Left hindlimb (tissue), 1 donor: ENCODE results near the gene TLK1.

Experiments
- DNase-seq: peaks from one replicate; pipeline ENCODE4 v3.0.0-alpha.2; 2018

TLK1 gene

DNA sequence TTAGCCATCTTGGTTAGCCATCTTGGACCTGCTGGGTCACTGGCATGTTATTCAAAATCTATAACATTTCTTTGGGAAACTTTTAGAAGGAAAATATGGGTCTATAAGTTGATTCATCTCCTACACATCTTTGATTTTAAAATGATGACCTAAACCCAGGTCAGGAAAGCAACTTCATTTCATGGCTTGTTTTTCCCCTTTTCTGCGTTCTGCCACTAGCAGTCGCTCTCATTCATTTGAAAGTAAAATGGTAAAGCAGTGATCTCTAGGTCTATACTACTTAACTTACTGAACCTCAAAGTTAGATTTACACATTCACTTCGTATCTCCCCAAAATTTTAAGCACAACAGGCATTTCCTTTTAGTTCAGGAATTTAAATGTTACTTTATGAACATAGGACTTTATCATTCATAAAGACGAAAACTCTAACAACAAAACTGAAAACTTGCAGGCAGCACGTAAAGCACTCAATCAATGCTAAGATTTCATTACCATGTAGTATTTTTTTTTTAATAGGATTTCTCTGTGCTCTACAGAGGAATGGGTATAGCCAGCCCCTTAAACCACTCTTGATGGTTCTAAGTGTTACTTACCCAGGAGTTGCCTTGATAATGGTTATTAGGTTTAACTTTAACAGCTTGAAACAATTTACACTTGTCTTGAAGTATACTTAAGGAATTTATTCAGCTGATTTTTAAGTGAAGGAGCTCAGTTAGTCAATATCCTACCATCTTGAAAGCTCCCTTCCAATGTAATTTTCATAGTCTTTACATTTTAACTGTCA lies 169.1 kb downstream of the TLK1 start:
- DNase-seq: no peak

GRCh38 chr2:170986566-170987258 lies 174.0 kb downstream of the TLK1 start:
- no peak for DNase-seq

GRCh38 chr2:170985407-170985806 lies 175.3 kb downstream of the TLK1 start:
- DNase-seq: no peak

DNA sequence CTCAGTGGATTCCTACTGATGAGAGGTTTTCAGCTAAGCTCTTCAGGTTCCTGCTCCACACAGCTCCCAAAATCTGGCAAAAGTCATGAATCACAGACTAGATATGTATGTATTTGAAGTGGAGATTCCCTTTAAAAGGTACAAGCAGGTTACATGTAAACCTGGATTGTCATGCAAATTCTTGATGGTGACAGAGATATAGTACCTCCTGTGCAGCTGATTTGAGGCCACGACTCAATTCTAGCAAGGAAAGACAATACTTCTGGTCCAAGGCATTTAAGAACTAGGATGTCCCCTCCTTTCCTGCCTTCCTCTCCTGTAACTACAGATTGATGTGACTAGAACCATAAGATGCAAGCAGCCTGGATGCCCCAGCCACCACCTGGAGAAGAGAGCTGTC lies 176.6 kb downstream of the TLK1 start:
- no peak for DNase-seq

GRCh38 chr2:170975943-170976270 lies 184.8 kb downstream of the TLK1 start:
- no peak for DNase-seq

DNA sequence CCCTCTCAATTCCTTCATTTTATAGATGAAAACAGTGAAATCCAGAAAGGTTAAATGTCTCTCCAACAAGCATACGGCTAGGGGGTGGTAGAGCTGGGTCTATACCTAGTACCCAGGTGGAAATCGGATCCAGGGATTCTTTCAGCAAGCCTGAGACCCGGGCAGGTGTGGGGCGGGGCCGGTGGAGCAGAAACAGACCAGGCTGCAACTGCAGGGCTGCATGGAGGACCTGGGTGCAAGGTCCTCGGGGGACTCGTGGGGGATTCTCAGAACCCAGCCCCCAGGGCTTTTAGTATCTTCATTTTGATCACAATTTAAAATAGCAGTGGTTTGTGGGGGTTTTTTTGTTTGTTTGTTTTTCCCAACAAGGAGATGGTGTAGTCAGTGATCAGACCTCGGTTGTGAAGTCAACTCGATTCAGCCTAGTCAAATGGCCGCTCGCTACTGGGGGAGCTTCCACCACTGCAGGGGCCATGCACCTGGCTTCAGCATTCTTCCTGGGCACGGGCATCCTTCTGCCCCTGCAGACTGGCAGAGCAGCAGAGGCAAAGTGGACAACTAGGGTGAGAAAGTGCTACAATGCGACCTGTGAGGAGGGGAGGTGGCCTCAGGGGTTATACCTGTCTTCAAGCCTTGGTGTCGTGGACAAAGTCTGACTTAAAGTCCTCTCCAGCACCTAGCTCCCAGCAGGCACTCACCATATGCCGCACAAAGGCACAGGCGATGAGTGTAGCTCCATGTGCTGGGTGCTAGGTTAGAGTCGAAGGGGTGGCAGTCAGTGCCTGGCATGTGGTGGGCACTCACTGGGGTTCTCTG lies 185.4 kb downstream of the TLK1 start:
- no peak for DNase-seq

- DNase-seq: no peak
Measured at GRCh38 chr2:170974304-170974993, 186.2 kb downstream of the TLK1 start.

GRCh38 chr2:170973492-170974303 lies 187.0 kb downstream of the TLK1 start:
- peak; percentile 90 for DNase-seq

GRCh38 chr2:170973225-170973491 lies 187.5 kb downstream of the TLK1 start:
- DNase-seq: no peak

DNA sequence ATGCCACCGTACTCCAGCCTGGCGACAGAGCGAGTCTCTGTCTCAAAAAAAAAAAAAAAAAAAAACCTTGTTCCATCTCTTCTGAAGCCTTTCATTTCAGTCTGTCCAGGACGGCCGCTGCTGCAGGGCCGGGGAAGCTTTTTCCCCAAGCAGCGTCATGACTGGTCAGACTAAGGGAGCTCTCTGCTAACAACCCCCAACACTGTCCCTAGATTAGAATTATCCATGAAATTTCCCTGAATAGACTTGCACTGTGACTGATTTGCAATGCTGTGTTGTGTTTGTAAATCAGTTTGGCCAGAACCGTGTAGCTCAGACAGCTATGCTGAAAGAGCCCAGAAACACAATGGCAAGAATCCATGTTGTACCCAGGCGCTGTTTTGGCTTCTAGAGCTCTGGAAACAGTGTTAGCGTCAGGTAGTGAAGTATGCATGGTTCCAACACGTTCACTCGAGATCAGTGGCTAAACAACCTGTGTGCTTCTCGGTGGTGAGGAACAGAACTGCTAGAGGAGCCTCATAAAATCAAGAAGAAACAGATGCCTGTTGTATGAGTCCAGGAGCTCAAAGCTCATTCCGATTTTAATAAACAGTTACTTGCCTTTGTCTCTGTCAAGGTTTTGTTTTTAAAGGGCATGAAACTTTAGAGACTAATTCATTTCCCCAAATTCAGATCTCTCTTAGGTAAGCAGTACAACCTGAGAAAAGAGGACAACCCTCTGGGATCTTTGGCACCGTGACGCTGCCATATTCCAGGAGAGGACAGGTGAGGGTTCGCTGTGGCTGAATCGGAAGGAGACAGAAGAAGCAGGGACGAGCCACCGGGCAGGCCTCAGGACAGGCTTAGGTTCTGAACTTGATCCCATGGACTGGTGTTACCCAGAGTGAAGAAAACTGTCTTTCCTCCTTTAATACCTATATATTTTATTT lies 188.1 kb downstream of the TLK1 start:
- DNase-seq: no peak

GRCh38 chr2:170971071-170971470 lies 189.6 kb downstream of the TLK1 start:
- DNase-seq: no peak

GRCh38 chr2:170969872-170970496 lies 190.7 kb downstream of the TLK1 start:
- no peak for DNase-seq

DNA sequence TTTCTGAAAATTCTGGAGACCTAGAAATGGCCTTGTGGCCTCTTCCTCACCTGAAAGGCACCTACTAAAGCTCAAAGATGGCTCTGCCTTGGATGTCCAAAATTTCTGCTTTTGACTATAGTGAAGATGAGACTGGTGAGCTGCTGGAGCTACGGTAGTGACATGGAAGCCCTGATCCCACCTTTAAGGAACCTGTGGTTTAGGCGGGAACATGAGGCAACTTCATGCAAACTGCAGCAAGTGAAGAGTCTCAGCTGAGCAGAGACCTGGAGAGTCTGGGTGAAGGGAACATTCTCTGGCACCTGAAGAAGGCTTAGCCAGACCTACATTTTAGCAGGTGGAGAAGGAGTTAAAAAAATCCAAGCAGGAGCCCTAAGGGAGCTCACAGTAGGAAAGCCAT lies 191.7 kb downstream of the TLK1 start:
- no peak for DNase-seq

DNA sequence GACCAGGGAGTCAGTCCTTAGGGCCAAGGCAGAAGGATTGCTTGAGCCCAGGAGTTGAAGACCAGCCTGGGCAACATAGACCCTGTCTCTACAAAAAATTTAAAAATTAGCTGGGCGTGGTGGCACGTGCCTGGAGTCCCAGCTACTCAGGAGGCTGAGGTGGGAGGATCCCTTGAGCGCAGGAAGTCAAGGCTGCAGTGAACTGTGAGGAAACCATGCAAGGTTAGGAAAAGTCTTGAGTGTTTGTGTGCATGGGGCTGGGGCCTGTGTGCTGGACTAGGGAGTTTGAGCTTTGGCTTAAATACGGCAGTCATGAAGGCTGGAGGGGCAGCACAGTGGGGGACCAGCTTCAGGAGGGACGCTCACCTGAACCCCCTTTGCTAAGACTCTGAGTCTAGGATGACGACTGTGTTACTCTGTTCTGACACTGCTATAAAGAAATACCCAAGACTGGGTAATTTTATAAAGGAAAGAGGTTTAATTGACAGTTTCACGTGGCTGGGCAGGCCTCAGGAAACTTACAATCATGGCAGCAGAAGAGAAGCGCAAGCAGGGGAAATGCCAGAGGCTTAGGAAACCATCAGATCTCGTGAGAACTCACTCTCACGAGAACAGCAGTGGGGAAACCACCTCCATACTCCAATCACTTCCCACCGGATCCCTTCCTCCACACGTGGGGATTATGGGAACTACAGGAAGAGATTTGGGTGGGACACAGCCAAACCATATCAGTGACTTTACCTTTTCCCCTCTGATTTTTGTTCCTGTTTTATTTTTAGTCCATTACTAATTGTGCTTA lies 192.3 kb downstream of the TLK1 start:
- DNase-seq: no peak

GRCh38 chr2:170967553-170967952 lies 193.1 kb downstream of the TLK1 start:
- DNase-seq: no peak

DNA sequence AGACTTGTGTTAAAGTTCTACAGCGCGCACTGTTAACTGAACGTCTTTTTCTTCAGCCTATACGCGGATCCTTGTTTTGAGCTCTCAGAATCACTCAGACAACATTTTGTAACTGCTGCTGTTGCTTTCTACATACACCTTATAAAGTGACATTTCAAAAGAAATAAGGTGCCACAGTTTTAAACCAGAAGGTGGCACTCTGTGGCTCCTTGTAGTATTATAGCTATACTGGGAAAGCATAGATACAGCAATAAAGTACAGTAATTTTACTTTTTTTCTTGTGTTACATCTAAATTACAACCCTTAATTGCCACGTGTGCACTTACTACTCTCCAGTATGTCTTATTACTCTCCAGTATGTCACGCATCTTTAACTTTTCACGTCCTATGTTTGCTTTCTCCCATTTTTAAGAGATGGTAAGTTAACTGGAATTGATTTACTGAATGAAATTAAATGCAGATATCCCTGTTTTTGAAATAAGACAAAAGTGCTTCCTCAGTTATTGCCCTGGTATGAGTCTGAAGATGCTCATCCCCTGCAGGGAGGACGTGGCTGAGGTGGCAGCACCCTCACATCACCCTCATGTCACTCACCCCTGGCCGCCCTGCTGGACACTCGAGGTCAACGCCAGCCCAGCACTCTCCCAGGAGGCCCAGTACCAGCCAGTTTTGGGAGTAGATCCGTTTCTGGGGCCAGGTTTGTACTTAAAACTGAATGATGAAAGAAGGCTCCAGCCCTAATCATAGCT lies 193.9 kb downstream of the TLK1 start:
- no peak for DNase-seq

GRCh38 chr2:170965446-170966225 lies 195.1 kb downstream of the TLK1 start:
- no peak for DNase-seq

- no peak for DNase-seq
Measured at GRCh38 chr2:170963386-170963785, 197.3 kb downstream of the TLK1 start.
